Measurements from ENCODE around the gene SCNM1.

DNA sequence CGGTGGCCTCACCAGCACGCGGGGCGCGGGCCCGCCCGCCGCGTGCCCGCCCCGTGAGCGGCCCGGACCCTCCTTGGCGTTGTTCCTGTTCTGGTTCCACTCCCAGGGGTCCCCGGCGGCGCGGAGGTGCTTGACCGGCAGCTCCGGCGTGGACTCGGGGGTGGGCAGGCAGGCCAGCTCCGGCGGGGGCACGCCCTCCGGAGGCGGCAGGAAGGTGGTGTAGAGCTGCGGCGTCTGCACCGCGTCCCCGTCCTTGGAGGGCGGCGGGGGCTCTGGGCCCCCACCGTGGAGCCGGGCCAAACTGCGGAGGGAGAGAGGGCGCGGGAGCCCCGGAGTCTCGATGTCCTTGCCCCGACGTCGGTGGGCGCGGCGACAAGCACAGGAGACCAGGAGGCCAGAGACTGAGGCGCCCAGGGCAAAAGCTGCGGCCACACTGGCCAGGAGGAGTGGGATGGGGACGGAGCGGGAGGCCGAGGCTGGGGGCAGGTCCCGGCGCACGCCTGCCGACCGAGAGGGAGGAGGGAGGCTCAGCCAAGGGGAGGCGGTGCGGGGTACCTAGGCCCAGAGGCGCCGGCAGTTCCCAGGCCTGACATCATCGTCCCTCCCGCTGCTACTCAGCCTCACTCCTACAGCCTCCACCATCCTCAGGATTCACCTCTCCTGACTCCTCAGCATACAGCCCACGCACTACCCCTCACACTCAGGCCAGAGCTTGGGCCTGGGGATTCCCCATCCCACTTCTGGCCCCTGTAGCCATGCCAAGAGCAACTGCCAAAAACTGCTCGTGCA lies 32.7 kb upstream of the SCNM1 start:
- TF ChIP-seq, protein P1, sequence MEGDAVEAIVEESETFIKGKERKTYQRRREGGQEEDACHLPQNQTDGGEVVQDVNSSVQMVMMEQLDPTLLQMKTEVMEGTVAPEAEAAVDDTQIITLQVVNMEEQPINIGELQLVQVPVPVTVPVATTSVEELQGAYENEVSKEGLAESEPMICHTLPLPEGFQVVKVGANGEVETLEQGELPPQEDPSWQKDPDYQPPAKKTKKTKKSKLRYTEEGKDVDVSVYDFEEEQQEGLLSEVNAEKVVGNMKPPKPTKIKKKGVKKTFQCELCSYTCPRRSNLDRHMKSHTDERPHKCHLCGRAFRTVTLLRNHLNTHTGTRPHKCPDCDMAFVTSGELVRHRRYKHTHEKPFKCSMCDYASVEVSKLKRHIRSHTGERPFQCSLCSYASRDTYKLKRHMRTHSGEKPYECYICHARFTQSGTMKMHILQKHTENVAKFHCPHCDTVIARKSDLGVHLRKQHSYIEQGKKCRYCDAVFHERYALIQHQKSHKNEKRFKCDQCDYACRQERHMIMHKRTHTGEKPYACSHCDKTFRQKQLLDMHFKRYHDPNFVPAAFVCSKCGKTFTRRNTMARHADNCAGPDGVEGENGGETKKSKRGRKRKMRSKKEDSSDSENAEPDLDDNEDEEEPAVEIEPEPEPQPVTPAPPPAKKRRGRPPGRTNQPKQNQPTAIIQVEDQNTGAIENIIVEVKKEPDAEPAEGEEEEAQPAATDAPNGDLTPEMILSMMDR (IDR thresholded peaks at IDR 0.05): no peak
- no peak for TF ChIP-seq POLR2A (IDR thresholded peaks at IDR 0.05)

Data from gastroesophageal sphincter (tissue), 3 donors.